Prostate gland (tissue), 2 donors: ENCODE results near the gene GAL3ST1. TPM values are rescaled to one million over a fixed set of nuclear protein-coding genes. Genes with fewer than 3 reads are reported as not detected.

ENCODE experiments used
- DNase-seq: peaks from one replicate; pipeline ENCODE4 v3.0.0-alpha.2; 2019; ENCODE audit warnings: low spot score
- H3K27ac ChIP-seq, 2 donors: fragments of 200-600 bp; sonication (generic); 2 replicates each; pipeline ENCODE4 v1.5.1; 2017 to 2019
- H3K27me3 ChIP-seq: fragments of 200-600 bp; sonication (generic); replicated peaks from 2 replicates; pipeline ENCODE4 v1.5.1; 2019; ENCODE audit not compliant: insufficient read depth
- H3K36me3 ChIP-seq, 2 donors: fragments of 200-600 bp; sonication (generic); 1 replicate in 1 of 2; 2 replicates in 1 of 2; pipeline versions ENCODE4 v1.5.1 to v1.8.1; 2017 to 2019
- H3K4me1 ChIP-seq: fragments of 200-600 bp; sonication (generic); replicated peaks from 2 replicates; pipeline ENCODE4 v1.5.1; 2019
- H3K4me3 ChIP-seq, 2 donors: fragments of 200-600 bp; sonication (generic); 2 replicates each; pipeline ENCODE4 v1.5.1; 2017 to 2019
- H3K9me3 ChIP-seq: fragments of 200-600 bp; sonication (generic); 2 replicates; pipeline ENCODE4 v1.5.1; 2017
- CTCF ChIP-seq, 4 experiments: fragments of 200-600 bp in 2 of 4; fragments of 450-650 bp in 2 of 4; sonication (generic) in 2 of 4; IDR thresholded peaks; 1 replicate in 3 of 4; 2 replicates in 1 of 4; pipeline ENCODE4 v1.5.1; 2016 to 2019; ENCODE audit warnings: antibody characterized with exemption in 4 of 4, mild to moderate bottlenecking in 2 of 4, moderate library complexity in 2 of 4
- POLR2A ChIP-seq: fragments of 450-650 bp; IDR thresholded peaks from one replicate; pipeline ENCODE4 v1.6.1; 2016; ENCODE audit warnings: antibody characterized with exemption, mild to moderate bottlenecking
- POLR2AphosphoS5 ChIP-seq: sonication (generic); formaldehyde crosslinking; IDR thresholded peaks from one replicate; pipeline ENCODE4 v1.6.1; 2017; ENCODE audit warnings: antibody characterized with exemption
- WGBS: methylation state at CpG from one replicate; pipeline ENCODE4 v1.1.5; 2018; 5-methylcytosine and 5-hydroxymethylcytosine counted together
- intact Hi-C: fragments of 100-400 bp; cut with DNase I; formaldehyde crosslinking; loops from one replicate; pipeline ENCODE4 v1.14.2; 2022
- total RNA-seq, 2 donors: library from RNA; depleted of rRNA; stranded (reverse); fragments of >200 nt; gene quantifications; one replicate each; pipeline ENCODE4 v1.1.0, GENCODE V29; 2016

GAL3ST1 gene
- total RNA-seq, 2 donors from 2014 or later = 1.1 to 9.7 TPM

- intact Hi-C loops = no loop called here
- no peak for DNase-seq
- H3K9me3 ChIP-seq = no peaks in the 10 kb centered on the region
- no peaks in the 10 kb centered on the region for H3K27me3 ChIP-seq
- no peaks in the 10 kb centered on the region for H3K36me3 ChIP-seq
- no peak overlapping the region for H3K4me3 ChIP-seq
- no peak overlapping the region for H3K27ac ChIP-seq
- no peaks in the 10 kb centered on the region for H3K4me1 ChIP-seq
- WGBS = 89% methylated on average over 6 of the region's 7 CpGs
- TF ChIP-seq POLR2A = no peak
- no peak for TF ChIP-seq CTCF (IDR thresholded peaks at IDR 0.05)
- TF ChIP-seq POLR2AphosphoS5 = no peak
These were observed 39.8 kb upstream of the GAL3ST1 start for GRCh38 chr22:30614268-30614667.

GRCh38 chr22:30612789-30613188 lies 38.3 kb upstream of the GAL3ST1 start:
- no peak overlapping the region for H3K4me3 ChIP-seq
- H3K27me3 ChIP-seq = no peaks in the 10 kb centered on the region
- TF ChIP-seq POLR2A (no peak), POLR2AphosphoS5 (no peak), CTCF (IDR thresholded peaks at IDR 0.05) (no peak)
- 95% methylated on average over 8 of the region's 8 CpGs for WGBS
- no peak for DNase-seq
- H3K36me3 ChIP-seq = no peaks in the 10 kb centered on the region
- no peaks in the 10 kb centered on the region for H3K4me1 ChIP-seq
- no peaks in the 10 kb centered on the region for H3K9me3 ChIP-seq
- H3K27ac ChIP-seq = no peak overlapping the region
- intact Hi-C loops = no loop called here

DNA sequence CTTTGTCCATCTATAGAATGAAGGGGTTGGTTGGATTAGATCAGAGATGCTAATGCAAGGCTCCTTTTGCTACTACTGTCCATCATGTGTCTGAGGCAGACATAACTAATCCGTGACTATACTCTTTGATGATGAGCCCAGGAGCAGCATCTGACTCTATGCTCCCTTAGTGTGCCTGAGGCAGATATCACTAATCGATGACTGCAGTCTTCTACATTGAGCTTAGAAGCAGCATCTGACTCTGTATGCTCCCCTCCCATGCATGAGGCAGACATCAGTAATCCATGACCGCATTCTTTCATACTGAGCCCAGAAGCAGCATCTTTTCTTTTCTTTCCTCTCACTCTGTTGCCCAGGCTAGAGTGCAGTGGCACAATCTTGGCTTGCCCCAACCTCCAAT lies 36.7 kb upstream of the GAL3ST1 start:
- intact Hi-C loops = no loop called here
- WGBS = 98% methylated on average over 3 of the region's 3 CpGs
- H3K36me3 ChIP-seq = no peaks in the 10 kb centered on the region
- TF ChIP-seq POLR2AphosphoS5 = no peak
- TF ChIP-seq CTCF (IDR thresholded peaks at IDR 0.05) = no peak
- TF ChIP-seq POLR2A = no peak
- no peak overlapping the region for H3K4me3 ChIP-seq
- H3K4me1 ChIP-seq = no peaks in the 10 kb centered on the region
- no peak overlapping the region for H3K27ac ChIP-seq
- DNase-seq = no peak
- H3K27me3 ChIP-seq = no peaks in the 10 kb centered on the region
- H3K9me3 ChIP-seq = no peaks in the 10 kb centered on the region

- Histone ChIP-seq H3K9me3 (no peaks in the 10 kb centered on the region), H3K4me3 (no peak overlapping the region), H3K27me3 (no peaks in the 10 kb centered on the region), H3K27ac (no peak overlapping the region), H3K36me3 (no peaks in the 10 kb centered on the region), H3K4me1 (no peaks in the 10 kb centered on the region)
- intact Hi-C loops = no loop called here
- no peak for DNase-seq
- TF ChIP-seq CTCF (IDR thresholded peaks at IDR 0.05) = no peak
- no peak for TF ChIP-seq POLR2A
- TF ChIP-seq POLR2AphosphoS5 = no peak
- WGBS = 80% methylated on average over 7 of the region's 7 CpGs
These were observed 35.8 kb upstream of the GAL3ST1 start for GRCh38 chr22:30610299-30610698.

- peak; percentile 42 for TF ChIP-seq POLR2AphosphoS5
- TF ChIP-seq CTCF (IDR thresholded peaks at IDR 0.05) = no peak
- TF ChIP-seq POLR2A = no peak
- Histone ChIP-seq H3K4me3 (no peak overlapping the region), H3K4me1 (no peaks in the 10 kb centered on the region), H3K9me3 (no peaks in the 10 kb centered on the region), H3K27me3 (no peaks in the 10 kb centered on the region), H3K27ac (peak overlapping the region; percentile 37 to 38), H3K36me3 (no peaks in the 10 kb centered on the region)
- 50% methylated on average over 17 of the region's 17 CpGs for WGBS
- intact Hi-C loops = no loop called here
- DNase-seq = no peak
These were observed 35.1 kb upstream of the GAL3ST1 start for GRCh38 chr22:30609260-30610185.
